Sigmoid colon (tissue), 3 donors: Measurements from ENCODE around the gene PRR7.

Experiments
- POLR2A ChIP-seq, 2 donors: fragments of 450-650 bp; IDR thresholded peaks; one replicate each; pipeline ENCODE4 v1.6.1; 2016; ENCODE audit warnings: antibody characterized with exemption in 2 of 2, mild to moderate bottlenecking in 2 of 2, moderate library complexity in 2 of 2
- TF ChIP-seq, protein P1 (sequence below), 4 experiments: fragments of 450-650 bp in 3 of 4; fragments of 200-600 bp in 1 of 4; IDR thresholded peaks; one replicate each; pipeline ENCODE4 v1.5.1; 2016 to 2019; ENCODE audit warnings: antibody characterized with exemption in 4 of 4, mild to moderate bottlenecking in 3 of 4, moderate library complexity in 2 of 4

DNA sequence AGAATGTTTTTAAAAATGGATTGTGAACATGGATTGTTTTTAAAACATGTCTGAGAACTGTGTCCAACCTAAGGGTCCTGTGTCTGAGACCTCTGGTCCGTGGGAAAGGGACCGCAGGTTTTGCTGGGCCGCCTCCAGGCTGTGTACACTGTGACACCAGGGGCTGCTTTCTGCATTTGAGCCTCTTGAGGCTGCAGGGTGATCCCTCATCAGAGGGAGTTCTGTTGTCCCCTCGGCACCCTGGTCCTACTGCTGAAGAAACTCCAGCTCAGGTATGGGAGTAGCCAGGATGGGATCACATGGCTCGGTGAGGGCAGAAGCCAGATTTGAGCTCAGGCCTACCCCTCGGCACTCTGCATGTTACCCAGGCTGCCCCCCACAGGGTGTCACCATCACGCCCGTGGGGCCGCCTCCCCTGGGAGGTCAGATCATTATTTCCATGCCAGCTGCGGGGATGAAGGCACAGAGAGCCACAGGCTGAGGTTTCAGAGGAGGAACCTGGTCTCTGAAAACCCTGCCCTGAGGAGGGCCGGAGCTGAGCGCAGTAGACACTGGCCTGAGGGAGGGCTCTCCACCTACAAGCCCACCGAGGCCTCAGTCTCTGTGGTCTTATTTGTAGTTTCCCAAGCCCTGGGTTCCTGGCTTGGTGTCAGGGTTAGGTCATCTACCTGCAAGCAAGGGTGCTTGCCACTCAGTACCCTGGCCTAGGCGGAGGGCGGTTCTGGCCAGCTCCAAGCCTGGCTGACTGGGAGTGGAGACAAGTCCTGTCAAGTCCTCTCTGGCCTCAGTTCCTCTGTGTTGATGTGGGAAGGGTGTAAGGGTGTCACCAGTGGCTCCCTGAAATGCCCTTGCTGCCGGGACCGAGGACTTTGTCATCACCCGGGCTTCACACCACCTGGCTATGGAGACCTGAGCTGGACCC is 2.8 kb downstream of the PRR7 start:
- TF ChIP-seq POLR2A (IDR thresholded peaks at IDR 0.05) = no peak
- TF ChIP-seq, protein P1, sequence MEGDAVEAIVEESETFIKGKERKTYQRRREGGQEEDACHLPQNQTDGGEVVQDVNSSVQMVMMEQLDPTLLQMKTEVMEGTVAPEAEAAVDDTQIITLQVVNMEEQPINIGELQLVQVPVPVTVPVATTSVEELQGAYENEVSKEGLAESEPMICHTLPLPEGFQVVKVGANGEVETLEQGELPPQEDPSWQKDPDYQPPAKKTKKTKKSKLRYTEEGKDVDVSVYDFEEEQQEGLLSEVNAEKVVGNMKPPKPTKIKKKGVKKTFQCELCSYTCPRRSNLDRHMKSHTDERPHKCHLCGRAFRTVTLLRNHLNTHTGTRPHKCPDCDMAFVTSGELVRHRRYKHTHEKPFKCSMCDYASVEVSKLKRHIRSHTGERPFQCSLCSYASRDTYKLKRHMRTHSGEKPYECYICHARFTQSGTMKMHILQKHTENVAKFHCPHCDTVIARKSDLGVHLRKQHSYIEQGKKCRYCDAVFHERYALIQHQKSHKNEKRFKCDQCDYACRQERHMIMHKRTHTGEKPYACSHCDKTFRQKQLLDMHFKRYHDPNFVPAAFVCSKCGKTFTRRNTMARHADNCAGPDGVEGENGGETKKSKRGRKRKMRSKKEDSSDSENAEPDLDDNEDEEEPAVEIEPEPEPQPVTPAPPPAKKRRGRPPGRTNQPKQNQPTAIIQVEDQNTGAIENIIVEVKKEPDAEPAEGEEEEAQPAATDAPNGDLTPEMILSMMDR (IDR thresholded peaks at IDR 0.05) = no peak
